GM19240 (cell line): ENCODE data around the gene IDH3B.

ENCODE experiments used
- DNase-seq: peaks from one replicate; pipeline ENCODE4 v3.0.0; 2011; ENCODE audit warnings: low spot score; ENCODE audit not compliant: insufficient read length

IDH3B gene

DNA sequence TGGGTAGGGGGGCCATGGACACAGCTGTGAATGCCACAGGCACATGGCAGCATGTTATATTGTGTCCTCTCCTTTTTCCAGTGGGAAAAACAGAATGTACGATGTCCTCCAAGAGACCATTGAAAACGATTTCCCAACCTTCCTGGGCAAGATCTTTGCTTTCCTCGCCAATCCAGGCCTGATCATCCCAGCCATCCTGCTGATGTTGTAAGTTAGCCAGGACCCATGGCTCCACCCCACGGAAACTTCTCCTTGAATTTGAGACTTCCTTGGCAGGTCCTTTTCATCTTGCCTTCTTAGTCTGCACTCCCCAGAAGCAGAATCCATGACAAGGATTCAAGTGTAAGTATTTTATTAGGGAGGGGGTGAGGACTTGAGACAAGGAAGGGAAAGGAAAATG lies 39.8 kb downstream of the IDH3B start:
- no peak for DNase-seq

DNA sequence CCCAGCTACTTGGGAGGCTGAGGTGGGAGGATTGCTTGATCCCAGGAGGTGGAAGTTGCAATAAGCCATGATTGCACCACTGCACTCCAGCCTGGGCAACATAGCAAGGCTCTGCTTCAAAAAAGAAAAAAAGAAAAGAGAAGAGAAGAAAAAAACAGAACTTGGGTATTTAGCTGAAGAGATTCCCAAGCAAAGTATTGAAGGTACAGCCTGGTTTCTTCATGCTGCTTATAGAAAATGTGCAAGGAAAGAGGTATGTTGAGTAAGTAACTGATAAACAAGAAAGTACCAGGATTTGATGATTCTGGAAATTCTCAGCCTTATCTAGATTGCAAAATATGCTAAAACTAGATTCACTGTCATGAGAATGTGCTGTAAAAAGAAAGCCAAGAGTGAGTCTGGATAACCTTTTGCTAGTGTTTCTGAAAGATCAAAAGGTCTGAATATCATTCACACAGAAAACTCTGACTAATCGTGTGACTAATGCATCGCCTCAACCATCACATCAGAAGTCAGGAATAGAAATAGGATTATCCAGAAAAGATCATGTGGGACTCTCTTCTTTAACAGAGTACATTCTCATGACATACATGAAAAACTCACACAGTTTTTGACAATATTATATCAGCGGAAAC lies 43.9 kb downstream of the IDH3B start:
- DNase-seq: no peak

DNA sequence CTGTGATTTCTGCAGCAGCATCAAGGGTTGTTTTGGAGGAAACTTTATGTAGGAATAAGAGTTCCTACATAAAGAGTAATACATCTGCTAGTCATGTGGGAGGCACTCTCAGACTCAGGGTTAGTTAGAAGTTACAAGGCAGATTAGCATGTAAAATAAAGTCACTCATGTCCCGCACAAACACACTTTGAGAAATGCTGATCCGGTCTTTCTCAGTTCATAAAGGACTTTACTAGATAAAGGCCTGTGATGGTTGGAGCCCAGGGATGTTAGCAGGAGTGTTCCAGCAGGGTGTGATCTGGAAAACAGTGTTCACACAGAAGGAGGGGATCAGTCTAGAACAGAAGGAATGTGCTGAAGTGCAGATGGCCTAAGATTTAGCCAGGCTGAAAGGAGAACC lies 44.7 kb downstream of the IDH3B start:
- DNase-seq: no peak

DNA sequence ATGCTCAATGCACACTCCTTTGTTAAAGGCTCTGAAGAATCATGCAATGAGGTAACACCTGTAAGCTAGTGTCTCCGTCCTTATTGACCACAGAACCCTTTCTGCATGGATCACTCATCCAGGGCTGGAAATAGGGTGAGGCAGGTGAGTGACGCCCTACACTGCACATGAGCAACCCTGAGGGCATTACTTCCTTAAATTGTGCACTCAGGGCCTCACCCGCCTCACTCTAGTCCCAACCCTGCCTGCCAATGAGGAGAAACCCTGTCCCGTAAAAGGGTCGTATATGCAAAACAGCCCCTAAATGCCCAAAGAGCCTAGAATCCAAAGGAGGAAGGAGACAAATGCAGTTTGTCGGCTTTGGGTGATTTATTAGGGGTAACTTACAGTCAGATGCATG lies 45.2 kb downstream of the IDH3B start:
- DNase-seq: no peak

DNA sequence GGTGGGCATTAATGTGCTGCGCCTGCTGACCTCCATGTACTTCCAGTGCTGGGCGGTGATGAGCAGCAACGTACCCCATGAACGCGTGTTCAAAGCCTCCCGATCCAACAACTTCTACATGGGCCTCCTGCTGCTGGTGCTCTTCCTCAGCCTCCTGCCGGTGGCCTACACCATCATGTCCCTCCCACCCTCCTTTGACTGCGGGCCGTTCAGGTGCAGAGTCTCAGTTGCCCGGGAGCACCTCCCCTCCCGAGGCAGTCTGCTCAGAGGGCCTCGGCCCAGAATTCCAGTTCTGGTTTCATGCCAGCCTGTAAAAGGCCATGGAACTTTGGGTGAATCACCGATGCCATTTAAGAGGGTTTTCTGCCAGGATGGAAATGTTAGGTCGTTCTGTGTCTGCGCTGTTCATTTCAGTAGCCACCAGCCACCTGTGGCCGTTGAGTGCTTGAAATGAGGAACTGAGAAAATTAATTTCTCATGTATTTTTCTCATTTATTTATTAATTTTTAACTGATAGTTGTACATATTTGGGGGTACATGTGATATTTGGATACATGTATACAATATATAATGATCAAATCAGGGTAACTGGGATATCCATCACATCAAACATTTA lies 46.8 kb downstream of the IDH3B start:
- no peak for DNase-seq

DNA sequence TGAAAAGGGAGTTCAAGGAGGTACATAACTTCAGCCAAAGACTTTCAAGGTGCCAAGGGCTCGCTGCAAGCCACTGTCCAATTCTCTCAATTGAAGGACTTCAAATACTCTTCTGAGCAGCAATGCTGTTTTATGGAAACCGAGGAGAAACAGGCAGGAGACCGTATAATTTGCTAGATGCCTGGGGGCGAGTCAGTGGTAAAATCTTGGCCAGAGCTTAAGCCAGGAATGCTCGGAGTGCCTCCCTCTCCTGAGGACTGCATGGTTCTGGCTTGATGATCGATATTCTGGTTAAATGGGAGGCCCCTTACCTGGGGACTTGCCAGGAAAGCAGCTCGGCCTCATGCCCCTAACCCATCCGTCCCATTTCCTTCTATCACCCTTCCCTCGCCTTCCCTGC lies 47.4 kb downstream of the IDH3B start:
- no peak for DNase-seq

DNA sequence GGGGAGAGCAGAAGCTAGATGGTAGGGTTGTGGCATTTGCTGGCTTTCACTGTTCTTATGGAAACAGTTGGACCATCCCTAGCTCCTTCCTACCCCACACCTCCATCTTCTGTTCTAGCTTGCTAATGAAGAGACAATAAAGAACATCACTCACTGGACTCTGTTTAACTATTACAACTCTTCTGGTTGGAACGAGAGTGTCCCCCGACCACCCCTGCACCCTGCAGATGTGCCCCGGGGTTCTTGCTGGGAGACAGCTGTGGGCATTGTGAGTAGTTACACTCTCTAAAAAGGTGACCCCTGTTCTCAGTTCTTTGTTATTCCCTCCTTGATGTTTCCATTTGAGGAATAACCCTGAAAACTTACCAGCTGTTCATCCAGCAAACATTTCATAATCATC lies 51.9 kb downstream of the IDH3B start:
- DNase-seq: no peak

DNA sequence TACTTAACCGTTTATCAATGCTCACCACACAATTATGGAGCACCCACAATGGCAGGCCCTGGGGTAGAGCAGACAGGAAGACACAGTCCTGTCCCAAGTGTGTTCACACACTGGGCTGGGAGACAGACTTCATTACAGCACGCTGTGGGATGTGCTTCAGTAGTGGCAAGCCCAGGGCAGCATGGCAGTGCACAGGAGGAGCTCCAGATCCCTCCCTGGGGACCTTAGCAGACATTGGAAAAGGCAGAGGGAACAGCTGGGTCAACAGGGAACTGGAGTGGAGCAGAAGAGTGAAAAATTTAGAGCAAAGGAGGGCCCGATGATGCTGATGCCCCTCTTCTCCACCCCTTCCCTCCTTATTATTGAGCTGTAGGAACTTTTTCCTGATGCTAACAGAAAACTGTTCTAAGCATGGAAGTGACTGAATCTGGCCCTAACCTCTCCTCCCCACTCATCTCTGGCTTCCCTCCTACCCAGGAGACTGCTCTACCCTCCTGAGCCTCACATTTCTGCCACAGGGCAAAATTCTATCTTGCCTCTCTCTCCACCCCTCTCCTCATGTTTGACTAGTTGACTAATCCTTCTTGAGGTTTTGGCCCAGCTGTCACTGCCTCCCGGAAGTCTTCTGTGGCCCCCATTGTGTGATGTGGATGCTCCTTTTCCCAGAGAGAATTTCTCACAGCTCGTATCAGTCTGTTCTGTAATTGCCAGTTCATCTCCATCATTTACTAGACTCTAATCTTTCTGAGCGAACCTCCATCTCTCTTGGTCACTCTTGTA lies 52.9 kb downstream of the IDH3B start:
- DNase-seq: no peak

DNA sequence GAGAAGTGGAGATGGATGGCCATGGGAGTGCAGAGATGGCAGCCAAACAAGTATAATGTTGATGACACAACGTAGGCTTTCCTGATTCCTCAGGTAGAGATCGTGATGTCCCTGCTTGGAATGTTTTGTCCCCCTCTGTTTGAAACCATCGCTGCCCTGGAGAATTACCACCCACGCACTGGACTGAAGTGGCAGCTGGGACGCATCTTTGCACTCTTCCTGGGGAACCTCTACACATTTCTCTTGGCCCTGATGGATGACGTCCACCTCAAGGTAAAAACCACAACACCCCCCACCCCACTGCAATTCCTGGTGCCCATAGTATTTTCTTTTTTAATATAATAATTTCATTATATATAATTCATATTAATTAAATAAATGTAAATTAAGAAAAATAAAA lies 53.7 kb downstream of the IDH3B start:
- DNase-seq: no peak
